Hepatocyte (in vitro differentiated cells): Measurements from ENCODE around the gene MKI67.

ENCODE experiments used
- EZH2 ChIP-seq: fragments of 200-600 bp; sonication (generic); IDR thresholded peaks from 2 replicates; pipeline ENCODE4 v1.6.1; 2016; ENCODE audit warnings: antibody characterized with exemption, mild to moderate bottlenecking, borderline replicate concordance
- EZH2phosphoT487 ChIP-seq: fragments of 200-600 bp; sonication (generic); IDR thresholded peaks from one replicate; pipeline ENCODE4 v1.6.1; 2018; ENCODE audit warnings: antibody characterized with exemption, mild to moderate bottlenecking, low read depth, moderate library complexity; ENCODE audit not compliant: unreplicated experiment, severe bottlenecking

DNA sequence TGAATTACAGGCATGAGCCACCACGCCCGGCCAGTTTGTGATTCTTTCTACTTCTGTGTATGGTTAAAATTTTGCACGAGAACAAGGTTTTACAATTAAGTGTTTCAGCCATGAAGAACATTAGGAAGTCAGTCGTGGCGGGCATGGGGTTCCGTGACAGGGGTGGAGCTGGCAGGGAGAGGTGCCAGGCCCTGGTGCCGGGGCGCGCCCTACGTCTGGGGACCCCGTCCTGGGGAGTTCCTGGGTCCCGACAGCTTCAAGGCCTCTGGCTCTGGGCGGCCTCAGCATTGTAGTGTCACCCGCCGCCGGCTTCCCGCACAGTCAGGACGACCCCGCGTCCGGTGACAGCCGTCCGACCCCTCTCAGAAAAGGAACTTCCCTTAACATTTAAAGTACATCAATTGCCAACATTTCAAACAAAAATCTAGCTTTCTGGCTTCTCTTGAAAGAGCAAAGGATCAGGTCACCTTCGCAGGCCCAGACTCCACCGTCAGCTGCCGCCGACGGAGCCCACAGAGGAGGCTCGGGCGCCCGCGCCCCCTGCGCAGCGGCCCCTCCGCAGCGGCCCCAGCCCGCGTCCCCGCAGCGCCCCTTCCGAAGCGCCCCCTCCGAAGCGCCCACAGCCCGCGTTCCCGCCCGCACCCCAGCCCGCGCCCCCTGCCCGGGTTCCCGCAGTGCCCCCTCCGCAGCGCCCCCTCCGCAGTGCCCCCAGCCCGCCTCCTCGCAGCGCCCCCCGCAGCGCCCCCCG, 23.2 kb upstream of the MKI67 start:
- no peak for TF ChIP-seq EZH2
- no peak for TF ChIP-seq EZH2phosphoT487
